ENCODE results near the gene NINJ1.
A peak's percentile ranks its signal among the peaks of the same experiment; 100 is the strongest.
"Not testable (repeated sequence)": the region's sequence is repeated elsewhere in the genome, so short reads cannot be mapped to it uniquely, and the experiment has no call there.

Gene NINJ1

DNA sequence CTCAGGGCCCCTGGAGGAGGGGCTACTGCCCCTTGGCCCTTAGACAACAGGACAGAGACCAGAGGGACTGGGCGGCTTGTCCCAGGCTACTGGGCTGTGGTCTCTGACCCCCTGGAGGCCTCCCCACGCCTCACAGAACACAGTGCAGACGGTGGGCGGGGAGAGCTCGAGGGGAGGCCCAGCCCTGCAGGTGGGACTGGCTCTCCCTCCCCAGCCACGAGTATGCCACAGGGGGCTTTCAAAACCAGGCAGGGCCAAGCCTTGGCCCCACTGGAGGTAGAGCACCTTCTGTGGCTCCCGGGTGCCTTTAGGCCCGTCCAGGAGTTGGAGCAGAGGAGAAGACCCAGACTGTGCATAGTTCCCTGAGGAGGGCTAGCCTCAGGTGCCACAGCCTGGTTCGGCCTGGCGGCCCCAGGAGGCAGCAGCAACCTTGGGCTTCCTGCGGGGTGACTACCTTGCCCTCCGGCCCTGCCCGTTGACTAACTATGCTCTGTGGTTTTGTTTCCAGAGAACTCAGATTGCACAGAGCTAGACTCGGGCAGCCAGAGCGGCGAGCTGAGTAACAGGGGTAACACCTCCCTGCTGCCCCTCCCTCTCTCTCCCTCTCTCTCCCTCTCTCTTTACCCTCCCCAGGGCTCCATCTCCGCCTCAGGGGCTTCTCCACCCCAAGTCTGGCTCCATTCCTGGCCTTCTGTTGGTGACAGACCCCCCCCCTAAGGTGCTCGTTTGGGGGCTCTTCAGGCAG lies 22.5 kb downstream of the NINJ1 start:
- peaks cover 0 to 71% (median 41%) of the 10 kb centered on the region in 11 experiments; a peak in 21 of 22 replicates for H3K36me3 ChIP-seq
- peak overlapping the region in 6 of 10 experiments; percentile 0 to 47 (median 26); a peak in 9 of 20 replicates for H3K4me3 ChIP-seq
- H3K27ac ChIP-seq, result peak overlapping the region; percentile 69 to 89 (median 79)
- H4K20me1 ChIP-seq, result peaks cover 14 to 45% (median 32%) of the 10 kb centered on the region in 11 experiments; a peak in 18 of 22 replicates
- peaks cover 90 to 93% (median 92%) of the 10 kb centered on the region in 10 experiments for H3K4me1 ChIP-seq
- H3K9me3 ChIP-seq (replicated peaks in 1 of 11), result no peaks in the 10 kb centered on the region
- H3K9ac ChIP-seq, result peak overlapping the region; percentile 50 to 77 (median 71)
- peak overlapping the region; percentile 74 to 96 (median 90) for H3K4me2 ChIP-seq
- no peaks in the 10 kb centered on the region for H3K27me3 ChIP-seq
- TF ChIP-seq Cebpa-rat (IDR thresholded peaks at IDR 0.05), result peak in 4 of 11 experiments; percentile 14 to 57 (median 29); a peak in 2 of 22 replicates

DNA sequence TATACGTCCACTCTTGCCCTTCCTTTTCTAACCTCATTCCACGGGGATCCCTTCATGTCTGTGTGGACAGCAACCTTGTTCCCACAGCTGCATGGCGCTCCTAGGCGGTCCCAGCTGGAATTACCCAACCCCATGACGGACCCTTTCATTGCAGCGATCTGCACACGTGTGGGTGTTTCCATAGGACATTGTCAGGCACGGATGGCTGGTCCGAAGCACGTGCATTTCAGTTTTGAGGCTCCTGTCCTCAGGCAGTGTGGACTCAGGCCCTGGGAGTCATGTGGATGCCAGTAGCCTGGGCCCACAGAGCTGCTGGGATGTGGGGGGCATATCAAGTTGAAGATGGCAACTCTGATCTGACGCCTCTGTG lies 23.1 kb downstream of the NINJ1 start:
- H3K4me1 ChIP-seq, result peaks cover 88 to 92% (median 92%) of the 10 kb centered on the region in 10 experiments
- no peaks in the 10 kb centered on the region for H3K27me3 ChIP-seq
- peak overlapping the region; percentile 74 to 96 (median 90) for H3K4me2 ChIP-seq
- no peaks in the 10 kb centered on the region for H3K9me3 ChIP-seq (replicated peaks in 1 of 11)
- peak overlapping the region; percentile 50 to 77 (median 71) for H3K9ac ChIP-seq
- H3K36me3 ChIP-seq, result peaks cover 0 to 71% (median 41%) of the 10 kb centered on the region in 11 experiments; a peak in 21 of 22 replicates
- H3K27ac ChIP-seq, result peak overlapping the region; percentile 69 to 89 (median 79)
- peak overlapping the region in 8 of 10 experiments; percentile 0 to 51 (median 26); a peak in 6 of 20 replicates for H3K4me3 ChIP-seq
- peaks cover 14 to 50% (median 35%) of the 10 kb centered on the region in 11 experiments; a peak in 18 of 22 replicates for H4K20me1 ChIP-seq
- peak in 1 of 11 experiments; percentile 49; a peak in 1 of 22 replicates for TF ChIP-seq Cebpa-rat (IDR thresholded peaks at IDR 0.05)

DNA sequence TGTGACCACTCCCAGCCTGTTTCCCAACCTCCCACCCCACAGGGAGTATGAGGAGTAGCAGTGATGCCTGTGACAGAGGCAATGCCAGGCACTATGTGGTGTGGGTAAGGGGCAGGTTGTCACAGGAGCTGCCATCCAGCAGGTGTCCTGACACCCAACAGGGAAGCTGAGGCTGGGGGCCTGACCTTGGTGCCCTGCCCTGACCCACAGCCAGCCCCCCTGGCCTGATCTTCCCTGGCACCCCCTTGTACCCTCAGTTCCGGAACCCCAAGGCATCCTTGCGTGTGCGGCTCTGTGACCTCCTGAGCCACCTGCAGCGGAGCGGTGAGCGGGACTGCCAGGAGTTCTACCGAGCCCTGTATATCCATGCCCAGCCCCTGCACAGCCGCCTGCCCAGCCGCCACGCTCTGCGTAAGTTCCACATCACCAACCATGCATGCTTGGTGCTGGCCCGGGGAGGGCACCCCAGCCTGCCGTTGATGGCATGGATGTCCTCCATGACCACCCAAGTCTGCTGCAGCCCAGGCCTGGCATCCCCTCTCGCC lies 23.7 kb downstream of the NINJ1 start:
- Histone ChIP-seq H3K36me3 (peaks cover 0 to 72% (median 41%) of the 10 kb centered on the region in 11 experiments; a peak in 21 of 22 replicates), H3K9me3 (replicated peaks in 1 of 11) (peaks cover 0 to 3% (median 0%) of the 10 kb centered on the region in 11 experiments; a peak in 2 of 22 replicates), H3K27me3 (no peaks in the 10 kb centered on the region), H3K4me3 (peak overlapping the region in 7 of 10 experiments; percentile 3 to 51 (median 23); a peak in 7 of 20 replicates), H3K27ac (peak overlapping the region; percentile 26 to 89 (median 78); a peak in 21 of 22 replicates), H3K4me2 (peak overlapping the region; percentile 74 to 96 (median 90)), H3K9ac (peak overlapping the region; percentile 32 to 77 (median 71); a peak in 18 of 22 replicates), H3K4me1 (peaks cover 87 to 98% (median 94%) of the 10 kb centered on the region in 10 experiments), H4K20me1 (peaks cover 14 to 52% (median 39%) of the 10 kb centered on the region in 11 experiments; a peak in 18 of 22 replicates)
- TF ChIP-seq Cebpa-rat (IDR thresholded peaks at IDR 0.05), result no peak

DNA sequence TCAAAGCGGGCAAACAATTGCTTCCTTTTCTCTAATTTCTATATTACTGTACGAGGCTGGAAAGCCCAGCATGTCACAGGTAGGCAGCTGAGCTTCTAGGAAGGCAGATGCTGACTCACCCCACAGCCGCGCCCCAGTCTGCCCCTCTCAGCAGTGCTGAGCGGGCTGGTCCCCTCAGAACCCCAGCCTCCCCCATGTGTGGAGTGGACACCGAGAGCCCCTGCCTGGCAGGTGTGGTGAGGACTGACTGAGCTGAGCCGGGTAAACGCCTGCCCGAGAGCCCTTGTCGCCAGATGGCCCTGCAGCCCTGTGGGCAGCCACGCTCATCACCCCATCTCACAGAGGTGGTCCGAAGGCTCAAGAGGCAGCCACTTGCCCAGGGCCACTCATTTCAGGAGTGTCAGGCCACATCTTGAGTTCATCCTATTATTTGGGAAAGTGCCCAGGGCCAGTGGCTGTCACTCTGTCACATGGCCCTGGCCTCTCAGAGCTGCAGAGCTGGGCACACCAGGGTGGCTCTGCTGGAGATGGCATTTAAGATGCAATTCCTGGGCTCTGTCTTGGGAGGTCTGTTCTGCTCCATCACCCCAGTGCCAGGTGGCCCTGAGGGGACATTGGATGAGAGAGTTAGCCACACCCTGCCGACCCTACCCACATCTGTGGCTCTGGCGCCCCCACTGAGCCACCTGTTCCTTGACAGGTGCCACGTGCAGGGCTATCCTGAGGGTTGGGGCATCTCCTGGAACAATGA lies 25.6 kb downstream of the NINJ1 start:
- Histone ChIP-seq H3K9me3 (replicated peaks in 1 of 11) (peaks cover 10 to 22% (median 12%) of the 10 kb centered on the region in 11 experiments), H3K27me3 (no peaks in the 10 kb centered on the region), H3K4me3 (no peak overlapping the region; a peak in 1 of 20 replicates), H3K4me2 (peak overlapping the region; percentile 49 to 95 (median 70)), H3K36me3 (peaks cover 13 to 77% (median 50%) of the 10 kb centered on the region in 11 experiments), H3K27ac (peak overlapping the region in 8 of 11 experiments; percentile 4 to 89 (median 68); a peak in 12 of 22 replicates), H4K20me1 (peaks cover 14 to 60% (median 44%) of the 10 kb centered on the region in 11 experiments; a peak in 18 of 22 replicates), H3K9ac (peak overlapping the region in 7 of 11 experiments; percentile 10 to 56 (median 20); a peak in 8 of 22 replicates), H3K4me1 (peaks cover 75 to 84% (median 80%) of the 10 kb centered on the region in 10 experiments)
- no peak for TF ChIP-seq Cebpa-rat (IDR thresholded peaks at IDR 0.05)

DNA sequence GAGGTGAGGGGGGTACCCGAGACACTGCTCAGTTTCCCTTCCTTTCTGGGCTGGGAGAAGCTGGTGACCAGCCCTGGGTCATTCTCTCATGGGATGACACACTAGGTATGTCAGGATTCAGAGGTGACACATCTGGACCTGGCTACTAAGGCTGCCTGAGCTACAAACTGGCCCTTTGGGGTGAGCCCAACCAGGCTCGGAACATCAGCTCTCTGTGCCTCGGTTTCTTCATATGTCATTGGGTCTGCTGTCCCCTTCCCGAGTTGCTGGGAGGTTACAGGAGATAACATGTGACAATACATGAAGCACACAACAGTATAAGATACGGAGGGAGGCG lies 26.3 kb downstream of the NINJ1 start:
- Histone ChIP-seq H3K4me2 (peak overlapping the region; percentile 7 to 95 (median 49); a peak in 18 of 22 replicates), H3K4me1 (peaks cover 68 to 78% (median 74%) of the 10 kb centered on the region in 10 experiments), H3K27me3 (no peaks in the 10 kb centered on the region), H3K27ac (peak overlapping the region in 2 of 11 experiments; percentile 28 to 88; a peak in 2 of 22 replicates), H3K36me3 (peaks cover 13 to 77% (median 52%) of the 10 kb centered on the region in 11 experiments), H3K9me3 (replicated peaks in 1 of 11) (peaks cover 15 to 29% (median 19%) of the 10 kb centered on the region in 11 experiments), H3K9ac (peak overlapping the region in 1 of 11 experiments; percentile 26; a peak in 1 of 22 replicates), H3K4me3 (no peak overlapping the region), H4K20me1 (peaks cover 14 to 66% (median 44%) of the 10 kb centered on the region in 11 experiments; a peak in 18 of 22 replicates)
- no peak for TF ChIP-seq Cebpa-rat (IDR thresholded peaks at IDR 0.05)

DNA sequence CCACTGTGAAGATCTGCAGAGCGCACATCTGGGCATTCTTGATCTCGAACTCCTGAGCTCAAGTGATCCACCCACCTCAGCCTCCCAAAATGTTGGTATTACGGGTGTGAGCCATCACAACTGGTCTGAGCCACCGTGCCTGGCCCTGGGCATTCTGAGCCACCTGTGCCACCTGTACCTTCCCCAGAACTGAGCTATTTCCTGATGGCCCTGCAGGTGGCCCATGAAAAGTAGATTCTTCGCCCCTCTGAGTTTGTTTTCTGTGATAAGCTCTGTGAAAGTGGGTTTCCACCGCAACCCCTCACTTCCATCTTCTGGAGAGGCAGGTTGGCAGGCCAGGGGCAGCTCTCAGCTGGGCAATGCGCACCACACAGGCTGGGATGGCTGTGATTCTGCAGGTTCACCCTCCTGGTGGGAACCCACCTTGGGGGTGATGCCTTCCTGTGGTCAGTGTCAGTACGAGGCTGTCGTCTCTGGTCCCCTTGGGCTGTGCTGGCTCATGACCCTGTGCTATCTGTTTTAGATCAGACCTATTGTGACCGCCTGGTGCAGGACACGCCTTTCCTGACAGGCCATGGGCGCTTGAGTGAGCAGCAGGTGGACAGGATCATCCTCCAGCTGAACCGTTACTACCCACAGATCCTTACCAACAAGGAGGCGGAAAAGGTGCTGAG lies 26.8 kb downstream of the NINJ1 start:
- Histone ChIP-seq H3K27me3 (no peaks in the 10 kb centered on the region), H3K27ac (peak overlapping the region in 2 of 11 experiments; percentile 0 to 28; a peak in 3 of 22 replicates), H3K36me3 (peaks cover 13 to 77% (median 50%) of the 10 kb centered on the region in 11 experiments), H3K9me3 (replicated peaks in 1 of 11) (peaks cover 15 to 34% (median 23%) of the 10 kb centered on the region in 11 experiments), H4K20me1 (peaks cover 14 to 71% (median 44%) of the 10 kb centered on the region in 11 experiments; a peak in 18 of 22 replicates), H3K9ac (peak overlapping the region in 3 of 11 experiments; percentile 9 to 49 (median 26); a peak in 4 of 22 replicates), H3K4me1 (peaks cover 63 to 73% (median 69%) of the 10 kb centered on the region in 10 experiments), H3K4me3 (no peak overlapping the region), H3K4me2 (peak overlapping the region; percentile 7 to 95 (median 49); a peak in 20 of 22 replicates)
- TF ChIP-seq Cebpa-rat (IDR thresholded peaks at IDR 0.05), result no peak

DNA sequence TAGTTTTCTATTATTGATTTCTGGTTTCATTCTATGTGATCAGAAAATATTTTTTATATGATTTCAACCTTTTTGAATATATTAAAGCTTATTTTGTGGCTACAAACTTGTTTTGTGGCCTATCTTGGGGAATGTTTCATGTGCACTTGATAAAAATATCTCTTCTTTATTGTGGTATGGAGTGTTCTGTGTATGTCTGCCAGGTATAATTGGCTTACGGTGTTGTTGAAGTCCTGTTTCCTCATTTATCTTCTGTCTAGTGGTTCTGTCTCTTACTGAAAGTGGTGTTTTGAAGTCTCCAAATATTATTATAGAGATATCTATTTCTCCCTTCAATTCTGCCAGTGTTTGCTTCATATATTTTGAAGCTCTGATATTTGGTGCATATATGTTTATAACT lies 28.4 kb downstream of the NINJ1 start:
- Histone ChIP-seq H3K9ac (no peak overlapping the region), H3K9me3 (replicated peaks in 1 of 11) (peaks cover 15 to 50% (median 40%) of the 10 kb centered on the region in 11 experiments), H3K27me3 (no peaks in the 10 kb centered on the region), H3K4me1 (peaks cover 46 to 70% (median 52%) of the 10 kb centered on the region in 10 experiments), H3K4me2 (peak overlapping the region in 2 of 11 experiments; percentile 5 to 38; a peak in 3 of 22 replicates), H3K36me3 (peaks cover 22 to 81% (median 53%) of the 10 kb centered on the region in 11 experiments), H3K4me3 (no peak overlapping the region), H4K20me1 (peaks cover 9 to 88% (median 35%) of the 10 kb centered on the region in 11 experiments; a peak in 18 of 22 replicates), H3K27ac (no peak overlapping the region)
- no peak for TF ChIP-seq Cebpa-rat (IDR thresholded peaks at IDR 0.05)

DNA sequence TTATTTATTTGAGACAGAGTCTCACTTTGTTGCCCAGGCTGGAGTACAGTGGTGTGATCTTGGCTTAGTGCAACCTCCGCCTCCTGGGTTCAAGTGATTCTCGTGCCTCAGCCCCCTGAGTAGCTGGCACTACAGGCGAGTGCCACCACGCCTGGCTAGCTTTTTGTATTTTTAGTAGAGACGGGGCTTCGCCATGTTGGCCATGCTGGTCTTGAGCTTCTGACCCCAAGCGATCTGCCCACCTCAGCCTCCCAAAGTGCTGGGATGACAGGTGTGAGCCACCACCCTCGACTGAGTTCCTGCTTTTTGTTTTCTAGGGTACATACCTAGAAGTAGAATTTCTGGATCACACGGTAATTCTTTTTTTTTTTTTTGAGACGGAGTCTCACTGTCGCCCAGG lies 33.0 kb downstream of the NINJ1 start:
- peaks cover 38 to 56% (median 45%) of the 10 kb centered on the region in 10 experiments for H3K4me1 ChIP-seq
- peaks cover 10 to 83% (median 26%) of the 10 kb centered on the region in 11 experiments; a peak in 16 of 22 replicates for H4K20me1 ChIP-seq
- not testable (repeated sequence) for H3K27me3 ChIP-seq, H3K27ac ChIP-seq, H3K4me3 ChIP-seq, H3K9ac ChIP-seq
- H3K4me2 ChIP-seq, result peak overlapping the region in 2 of 11 experiments; percentile 98; a peak in 3 of 22 replicates
- H3K9me3 ChIP-seq (replicated peaks in 1 of 11), result peaks cover 15 to 51% (median 40%) of the 10 kb centered on the region in 11 experiments
- peaks cover 16 to 61% (median 41%) of the 10 kb centered on the region in 11 experiments for H3K36me3 ChIP-seq
